Heart left ventricle (tissue), 16 donors: ENCODE results near the gene ABCC11. TPM values are rescaled to one million over a fixed set of nuclear protein-coding genes. Genes with fewer than 3 reads are reported as not detected.

Source experiments
- ATAC-seq, 4 donors: fragments of 200-7000 bp; cut with Tn5 transposase; one replicate each; pipeline ENCODE4 v1.9.1; 2020 to 2022; ENCODE audit warnings: moderate library complexity in 4 of 4, mild to moderate bottlenecking in 3 of 4, moderate number of reproducible peaks in 1 of 4
- DNase-seq, 5 donors: peaks; one replicate each; pipeline ENCODE4 v3.0.0-alpha.2; 2020
- H3K27ac ChIP-seq, 12 donors: fragments of 200-600 bp; sonication (generic) in 4 of 12; one replicate each; pipeline versions ENCODE4 v1.5.0 to v1.8.0; 2016 to 2022; ENCODE audit warnings: mild to moderate bottlenecking in 2 of 12
- H3K27me3 ChIP-seq, 9 donors: fragments of 200-600 bp; sonication (generic) in 2 of 9; one replicate each; pipeline versions ENCODE4 v1.5.1 to v1.8.0; 2016 to 2022; ENCODE audit warnings: mild to moderate bottlenecking in 3 of 9
- H3K36me3 ChIP-seq, 9 donors: fragments of 200-600 bp; sonication (generic) in 2 of 9; one replicate each; pipeline versions ENCODE4 v1.5.0 to v1.8.0; 2018 to 2022; ENCODE audit warnings: mild to moderate bottlenecking in 2 of 9
- H3K4me1 ChIP-seq, 12 donors: fragments of 200-600 bp; sonication (generic) in 4 of 12; one replicate each; pipeline versions ENCODE4 v1.5.0 to v1.8.0; 2016 to 2022; ENCODE audit warnings: mild to moderate bottlenecking in 3 of 12
- H3K4me3 ChIP-seq, 12 donors: fragments of 200-600 bp; sonication (generic) in 4 of 12; one replicate each; pipeline versions ENCODE4 v1.5.0 to v1.8.0; 2017 to 2022; ENCODE audit warnings: mild to moderate bottlenecking in 9 of 12, moderate library complexity in 4 of 12
- H3K9me3 ChIP-seq, 12 donors: fragments of 200-600 bp; sonication (generic) in 4 of 12; one replicate each; pipeline versions ENCODE4 v1.5.0 to v1.8.0; 2016 to 2022; ENCODE audit warnings: mild to moderate bottlenecking in 1 of 12
- CTCF ChIP-seq, 12 donors: fragments of 200-600 bp; sonication (generic) in 4 of 12; IDR thresholded peaks; one replicate each; pipeline versions ENCODE4 v1.5.0 to v1.8.0; 2018 to 2022; ENCODE audit warnings: antibody characterized with exemption in 12 of 12, mild to moderate bottlenecking in 5 of 12
- POLR2A ChIP-seq, 2 donors: fragments of 450-650 bp; IDR thresholded peaks; one replicate each; pipeline ENCODE4 v1.6.1; 2017; ENCODE audit warnings: antibody characterized with exemption in 2 of 2, mild to moderate bottlenecking in 2 of 2, moderate library complexity in 2 of 2
- WGBS, 4 donors: extraction: QIAGEN DNeasy Blood & Tissue Kit in 2 of 4; methylation state at CpG; one replicate each; pipeline versions ENCODE4 v1.1.5 to v1.1.7; 2013 to 2018; 5-methylcytosine and 5-hydroxymethylcytosine counted together
- intact Hi-C, 10 donors: fragments of 100-400 bp; cut with DNase I; formaldehyde crosslinking; loops; one replicate each; pipeline versions ENCODE4 v1.11.1 to v1.14.2; 2022
- polyA plus RNA-seq, 2 donors: library from polyadenylated mRNA; stranded (reverse); fragments of 200-250 nt; gene quantifications; one replicate each; pipeline ENCODE4 v1.2.3, GENCODE V29; 2013
- total RNA-seq, 9 donors: library from RNA; depleted of rRNA in 2 of 9; stranded (reverse); fragments of >200 nt in 2 of 9; fragmentation: NEBNext Ultra II Directional in 3 of 9; extraction: Animal tissue kit (Norgen Biotek cat#: 25700) in 3 of 9; gene quantifications; one replicate each; pipeline versions ENCODE4 v1.1.0 to v1.2.4, GENCODE V29; 2016 to 2023
- donor health status: ischemic (EF 13 %, LVEDD 7.1; RV severe dilation, severe dysfunction).
- donor health status: healthy with polysubstance abuse.
- donor health status: DM: no; HTN: yes; CAD: no.
- donor health status: DM: no; HTN: no; CAD: no.
- donor health status: ischemic (EF 25% LVEDD 6.9; RV normal size, moderate dysfunction).
- donor health status: ischemic (EF 25% LVEDD 5.7; RV mildly dilated, moderate dysfunction).
- donor health status: healthy.
- donor health status: DM: yes; HTN: yes; CAD: no.
- donor health status: ischemic (EF 35%, LVEDD 5.7; RV mildly dilated, moderate dysfunction).
- donor health status: nonischemic (EF 11% LVEDD 7.7; RV severe dilation, severe dysfunction).
- donor health status: DM: yes; HTN: yes; CAD: no.
- donor health status: PGD.
- donor health status: ischemic (EF 29% LVEDD 5.4; RV normal size, mild dysfunction).
- donor health status: nonischemic (EF 23%, LVEDD 6.1; RV moderate dilation, normal function).

ABCC11 gene
- total and polyA plus RNA-seq, 11 donors, result 0.03 to 0.48 (median 0.20) TPM; not detected in 6

GRCh38 chr16:48235058-48235555, 12.2 kb downstream of the ABCC11 start:
- no peak overlapping the region for H3K4me3 ChIP-seq
- H3K27me3 ChIP-seq, result no peaks in the 10 kb centered on the region
- no peaks in the 10 kb centered on the region for H3K36me3 ChIP-seq
- ATAC-seq, result no peak
- DNase-seq, result no peak
- intact Hi-C loops, result loop anchor here in 7 of 10 donors (10.0 kb wide), 2 partner anchors 310 to 390 kb away; no protein-coding TSS in a partner anchor
- no peak for TF ChIP-seq POLR2A (IDR thresholded peaks at IDR 0.05)
- TF ChIP-seq CTCF (IDR thresholded peaks at IDR 0.05), result no peak
- H3K9me3 ChIP-seq, result no peaks in the 10 kb centered on the region
- peaks cover 0 to 14% (median 0%) of the 10 kb centered on the region in 12 donors for H3K4me1 ChIP-seq
- no peak overlapping the region for H3K27ac ChIP-seq
- WGBS, 4 donors, result 69 to 75% (median 74%) methylated on average over 6 of the region's 6 CpGs

GRCh38 chr16:48234630-48235029, 12.7 kb downstream of the ABCC11 start:
- no peaks in the 10 kb centered on the region for H3K36me3 ChIP-seq
- no peak overlapping the region for H3K4me3 ChIP-seq
- intact Hi-C loops, result loop anchor here in 8 of 10 donors (5.0 to 10.0 kb wide), 4 partner anchors 310 to 398 kb away; no protein-coding TSS in a partner anchor
- no peaks in the 10 kb centered on the region for H3K9me3 ChIP-seq
- no peak for TF ChIP-seq POLR2A (IDR thresholded peaks at IDR 0.05)
- H3K27me3 ChIP-seq, result no peaks in the 10 kb centered on the region
- peaks cover 0 to 14% (median 0%) of the 10 kb centered on the region in 12 donors for H3K4me1 ChIP-seq
- DNase-seq (no peak), ATAC-seq (no peak)
- H3K27ac ChIP-seq, result no peak overlapping the region

GRCh38 chr16:48232493-48233040, 14.8 kb downstream of the ABCC11 start:
- H3K27me3 ChIP-seq, result no peaks in the 10 kb centered on the region
- H3K4me1 ChIP-seq, result peaks cover 0 to 14% (median 0%) of the 10 kb centered on the region in 12 donors
- no peaks in the 10 kb centered on the region for H3K9me3 ChIP-seq
- no peak overlapping the region for H3K4me3 ChIP-seq
- H3K27ac ChIP-seq, result no peak overlapping the region
- DNase-seq (no peak), ATAC-seq (no peak)
- TF ChIP-seq CTCF (IDR thresholded peaks at IDR 0.05) (no peak), POLR2A (IDR thresholded peaks at IDR 0.05) (no peak)
- H3K36me3 ChIP-seq, result no peaks in the 10 kb centered on the region
- intact Hi-C loops, result loop anchor here in 8 of 10 donors (5.0 to 10.0 kb wide), 4 partner anchors 312 to 400 kb away; no protein-coding TSS in a partner anchor
- 94 to 100% (median 97%) methylated on average over 2 of the region's 2 CpGs for WGBS, 4 donors

GRCh38 chr16:48231727-48232492, 15.4 kb downstream of the ABCC11 start:
- no peaks in the 10 kb centered on the region for H3K9me3 ChIP-seq
- H3K27me3 ChIP-seq, result no peaks in the 10 kb centered on the region
- DNase-seq, result no peak
- no peaks in the 10 kb centered on the region for H3K36me3 ChIP-seq
- 76 to 78% (median 77%) methylated on average over 11 of the region's 11 CpGs for WGBS, 4 donors
- ATAC-seq, result peak in 2 of 4 donors; percentile 53 to 65
- H3K27ac ChIP-seq, result no peak overlapping the region
- no peak overlapping the region for H3K4me3 ChIP-seq
- no peak for TF ChIP-seq POLR2A (IDR thresholded peaks at IDR 0.05)
- TF ChIP-seq CTCF (IDR thresholded peaks at IDR 0.05), result peak in 8 of 12 donors; percentile 21 to 48 (median 33)
- intact Hi-C loops, result loop anchor here in 8 of 10 donors (5.0 to 10.0 kb wide), 4 partner anchors 313 to 400 kb away; no protein-coding TSS in a partner anchor
- H3K4me1 ChIP-seq, result peaks cover 0 to 11% (median 0%) of the 10 kb centered on the region in 12 donors
